ENCODE data around the gene GRAMD2B.

GRCh38 chr5:126417178-126417577 is 6.0 kb upstream of the GRAMD2B start:
- TF ChIP-seq CTCF (IDR thresholded peaks at IDR 0.05) (no peak), POLR2A (IDR thresholded peaks at IDR 0.05) (no peak)
